Fibroblast of gingiva (primary cell): ENCODE measurements around the gene SYK.

Source experiments
- DNase-seq: peaks from one replicate; pipeline ENCODE4 v3.0.0-alpha.2; 2011; ENCODE audit warnings: low read depth

Gene SYK

DNA sequence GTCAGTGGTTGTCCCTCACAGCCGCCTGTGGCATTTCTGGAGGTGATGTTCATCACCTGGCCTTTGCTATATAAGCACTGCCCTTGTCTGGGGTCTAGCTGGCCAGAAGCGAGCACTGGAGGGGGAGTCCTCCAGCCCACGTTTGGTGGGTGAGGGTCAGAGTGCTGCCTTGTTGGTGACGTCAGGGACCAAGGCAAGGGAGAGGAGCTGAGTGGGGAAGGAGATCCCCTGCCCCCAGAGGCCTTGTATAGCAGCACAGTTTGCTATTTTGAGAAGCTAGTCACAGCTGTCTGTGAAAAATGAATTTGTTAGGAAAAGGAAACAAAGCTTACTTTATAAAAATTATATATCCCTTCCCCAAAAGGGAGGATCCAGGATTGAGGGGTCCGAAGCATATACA, 49.8 kb downstream of the SYK start:
- DNase-seq, result no peak

DNA sequence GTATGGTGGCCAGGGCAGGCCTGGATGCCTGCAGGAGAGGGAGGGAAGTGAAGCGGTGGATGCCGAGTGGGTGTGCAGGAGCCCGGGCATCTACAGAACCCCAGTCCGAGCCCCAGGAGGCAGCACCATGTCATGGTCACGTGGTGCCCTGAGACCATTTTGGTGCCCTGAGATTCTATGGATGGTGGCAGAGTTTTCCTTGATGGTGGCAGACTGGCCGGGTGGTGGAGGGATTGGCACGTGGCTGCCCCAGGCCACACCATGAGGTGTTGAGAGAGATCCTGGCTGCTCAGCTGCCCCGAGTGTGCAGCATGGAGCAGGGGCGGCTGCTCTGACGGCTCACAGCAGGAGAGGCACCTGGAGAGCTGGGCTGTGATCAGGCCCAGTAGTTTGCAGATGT, 52.3 kb downstream of the SYK start:
- DNase-seq, result no peak

GRCh38 chr9:90854637-90855175, 53.1 kb downstream of the SYK start:
- DNase-seq, result no peak

DNA sequence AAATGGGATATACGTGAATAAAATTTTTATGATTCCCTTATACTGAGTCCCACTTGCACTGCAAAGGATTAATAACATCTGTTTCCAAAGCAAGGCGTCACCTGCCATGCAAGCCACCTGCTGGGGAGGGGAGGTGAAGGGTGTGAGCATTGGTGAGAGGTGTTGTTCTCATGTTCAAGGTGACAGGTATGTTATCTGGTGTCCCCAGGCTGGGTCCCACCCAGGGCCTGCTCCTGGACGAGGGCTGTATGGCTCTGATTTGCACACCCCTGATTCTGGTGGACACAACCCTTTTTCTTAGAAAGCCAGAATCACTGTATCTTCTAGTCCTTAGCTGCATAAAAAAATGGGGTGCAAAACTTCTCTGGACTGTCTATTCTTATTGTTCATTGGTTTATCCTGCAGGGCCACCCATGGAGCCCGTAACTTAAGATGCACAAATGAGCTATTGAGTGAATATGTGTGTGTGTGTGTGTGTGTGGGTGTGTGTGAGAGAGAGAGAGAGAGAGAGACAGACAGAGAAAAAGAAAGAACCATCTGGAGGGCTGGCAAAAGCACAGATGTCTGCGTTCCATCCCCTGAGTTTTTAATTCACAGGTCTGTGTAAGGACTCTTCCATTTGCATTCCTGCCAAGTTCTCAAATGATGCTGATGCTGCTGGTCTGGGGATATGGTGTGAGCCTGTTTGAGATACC, 53.7 kb downstream of the SYK start:
- no peak for DNase-seq

GRCh38 chr9:90857091-90857490, 55.5 kb downstream of the SYK start:
- DNase-seq, result no peak

GRCh38 chr9:90857855-90858254, 56.2 kb downstream of the SYK start:
- no peak for DNase-seq

- no peak for DNase-seq
Observed at GRCh38 chr9:90858457-90858901, 56.9 kb downstream of the SYK start.

DNA sequence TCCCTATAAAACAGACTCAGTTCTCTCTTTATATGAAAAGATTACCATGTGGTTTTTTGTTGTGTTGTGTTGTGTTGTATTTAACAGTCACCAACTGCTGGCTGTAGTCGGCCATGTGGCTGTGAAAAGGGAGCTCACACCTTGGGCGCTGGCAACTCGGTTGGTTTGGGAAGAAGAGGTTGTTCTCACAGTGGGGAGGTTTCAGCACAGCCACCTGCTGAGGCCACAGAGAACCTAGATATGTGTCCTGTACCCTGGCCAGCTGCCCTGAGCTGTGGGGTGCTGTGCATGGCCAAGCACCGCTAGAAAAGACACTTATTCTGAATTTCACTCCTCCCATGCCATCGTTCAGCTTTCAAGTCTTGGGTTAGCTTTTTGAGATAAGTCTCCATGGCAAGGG, 58.8 kb downstream of the SYK start:
- DNase-seq, result no peak

DNA sequence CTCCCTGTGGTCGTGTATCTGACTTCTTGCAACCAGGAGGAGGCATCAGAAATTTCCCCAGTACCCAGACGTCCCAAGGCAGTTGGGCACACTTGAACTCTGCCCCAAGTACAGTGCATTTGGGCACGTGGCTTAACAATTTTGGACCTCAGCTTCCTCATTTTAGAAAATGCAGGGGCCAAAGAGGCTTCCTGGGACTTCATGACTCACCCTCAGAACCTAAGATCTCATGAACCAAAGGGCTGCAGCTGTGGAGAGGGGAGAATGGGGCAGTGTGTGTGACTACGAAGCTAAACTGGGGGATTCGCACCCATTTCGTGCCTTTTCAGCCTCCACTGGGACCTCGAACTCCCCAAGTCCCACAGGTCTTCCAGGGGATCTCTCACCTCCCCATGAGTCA, 59.2 kb downstream of the SYK start:
- DNase-seq, result no peak

DNA sequence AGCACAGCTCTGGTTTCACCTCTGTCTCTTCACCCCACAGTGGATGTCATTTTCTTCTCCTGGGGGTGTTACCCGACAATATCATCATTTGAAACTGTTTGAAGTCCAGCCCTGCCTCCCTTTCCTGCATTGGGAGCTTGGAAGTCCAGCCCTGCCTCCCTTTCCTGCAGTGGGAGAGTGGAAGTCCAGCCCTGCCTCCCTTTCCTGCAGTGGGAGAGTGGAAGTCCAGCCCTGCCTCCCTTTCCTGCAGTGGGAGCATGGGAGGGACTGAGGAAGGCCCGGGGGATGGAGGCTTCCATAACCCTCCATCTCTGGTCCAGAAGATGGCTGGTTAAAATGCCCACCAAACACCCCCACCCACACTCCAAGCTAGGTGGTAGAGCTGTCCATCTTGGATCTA, 59.8 kb downstream of the SYK start:
- no peak for DNase-seq

DNA sequence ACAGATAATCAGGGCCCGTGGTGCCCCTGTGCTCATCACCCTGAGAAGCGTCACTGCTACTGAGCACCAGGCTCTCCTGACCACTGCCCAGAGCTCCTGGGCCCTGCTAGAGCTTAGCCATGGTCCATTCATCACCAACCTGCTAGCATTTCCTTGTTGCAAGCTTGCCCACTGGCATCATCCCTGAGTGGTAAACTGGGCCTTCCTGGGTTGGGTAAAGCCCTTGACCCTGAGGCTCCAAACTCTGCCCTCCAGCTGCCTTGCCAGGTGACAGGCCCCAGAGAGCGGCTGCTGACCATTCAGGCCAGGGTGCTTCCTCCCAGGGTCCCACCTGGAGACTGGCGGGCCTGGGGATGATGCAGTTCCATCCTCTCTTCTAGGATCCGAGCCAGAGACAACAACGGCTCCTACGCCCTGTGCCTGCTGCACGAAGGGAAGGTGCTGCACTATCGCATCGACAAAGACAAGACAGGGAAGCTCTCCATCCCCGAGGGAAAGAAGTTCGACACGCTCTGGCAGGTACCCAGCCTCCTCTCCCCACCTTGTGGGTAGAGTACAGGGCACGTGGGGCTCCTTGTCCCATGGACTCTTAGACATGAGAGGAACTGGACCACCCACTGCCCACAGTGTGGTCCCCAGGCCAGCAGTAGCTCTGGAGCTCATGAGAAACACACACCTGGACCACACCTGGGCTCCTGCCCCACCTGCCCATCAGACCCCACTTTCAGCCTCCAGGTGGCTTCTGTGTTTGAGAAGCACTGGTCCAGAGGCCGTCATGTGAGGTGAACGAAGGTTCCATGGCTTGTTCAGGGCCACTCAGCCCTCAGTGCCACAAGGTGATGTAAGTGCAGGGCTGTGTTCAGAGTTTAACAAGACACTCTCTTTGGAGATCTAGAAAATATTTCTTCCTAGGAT, 60.5 kb downstream of the SYK start:
- DNase-seq, result no peak

DNA sequence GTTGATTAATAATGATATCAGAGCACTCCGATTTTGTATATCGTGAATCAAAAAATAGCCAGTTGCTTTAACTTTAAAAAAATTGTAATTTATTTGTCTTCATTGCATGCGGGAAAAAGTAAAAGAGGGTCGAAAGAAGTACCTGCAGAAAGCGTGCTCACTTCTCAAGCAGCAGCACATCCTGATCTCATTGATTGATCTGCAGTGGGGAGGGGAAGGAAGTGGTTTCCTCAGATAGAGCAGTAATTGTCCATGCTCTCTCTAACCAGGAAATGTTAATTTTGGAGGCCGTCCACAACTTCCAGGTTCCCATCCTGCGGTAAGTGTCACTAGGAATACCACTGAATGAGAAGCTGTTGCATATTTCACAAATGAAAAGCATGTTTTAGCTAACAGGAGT, 63.2 kb downstream of the SYK start:
- no peak for DNase-seq

DNA sequence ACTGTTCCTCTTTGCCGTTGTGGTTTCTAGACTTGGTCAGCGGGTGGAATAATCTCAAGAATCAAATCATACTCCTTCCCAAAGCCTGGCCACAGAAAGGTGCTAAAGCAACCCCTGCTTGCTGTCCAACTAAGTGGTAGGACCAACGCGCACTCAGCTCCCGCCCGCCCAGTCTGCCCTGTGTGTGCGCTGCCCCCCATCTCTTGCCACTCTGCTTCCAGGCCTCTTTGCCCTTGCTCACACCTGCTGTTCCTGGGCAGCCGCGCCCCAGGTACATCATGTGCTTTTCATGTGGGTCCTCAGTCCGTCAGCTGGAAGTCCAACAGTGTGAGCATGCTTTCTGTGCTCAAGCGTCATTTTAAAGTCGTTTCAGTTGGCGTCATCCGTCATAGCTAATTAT, 65.5 kb downstream of the SYK start:
- no peak for DNase-seq

- DNase-seq, result no peak
Observed at GRCh38 chr9:90868555-90868954, 66.9 kb downstream of the SYK start.

- no peak for DNase-seq
Observed at GRCh38 chr9:90869361-90869760, 67.7 kb downstream of the SYK start.

- peak; percentile 10 for DNase-seq
Observed at GRCh38 chr9:90870621-90871326, 69.2 kb downstream of the SYK start.

GRCh38 chr9:90871327-90871935, 69.8 kb downstream of the SYK start:
- DNase-seq, result no peak

DNA sequence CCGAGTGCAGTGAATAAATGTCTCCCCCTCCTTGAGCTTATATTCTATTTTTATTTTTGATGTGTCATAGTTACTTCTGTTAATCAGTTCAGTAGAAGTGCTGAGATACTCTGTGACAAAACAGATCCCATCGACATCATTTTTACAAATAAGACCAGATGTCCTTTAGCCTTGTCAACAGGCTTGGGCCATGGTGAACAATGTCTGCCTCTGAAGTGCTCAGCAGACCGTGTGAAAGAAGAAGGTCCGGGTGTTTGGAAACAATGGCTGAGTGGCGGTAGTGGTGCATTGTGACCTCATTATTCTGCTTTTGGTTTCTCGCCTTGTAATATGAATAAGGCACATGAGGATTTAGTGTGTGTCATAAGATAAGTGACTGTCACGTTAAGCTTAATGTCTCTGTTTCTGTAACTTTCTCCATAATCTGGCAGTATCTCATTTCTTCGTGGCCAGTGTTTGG, 71.2 kb downstream of the SYK start:
- no peak for DNase-seq

DNA sequence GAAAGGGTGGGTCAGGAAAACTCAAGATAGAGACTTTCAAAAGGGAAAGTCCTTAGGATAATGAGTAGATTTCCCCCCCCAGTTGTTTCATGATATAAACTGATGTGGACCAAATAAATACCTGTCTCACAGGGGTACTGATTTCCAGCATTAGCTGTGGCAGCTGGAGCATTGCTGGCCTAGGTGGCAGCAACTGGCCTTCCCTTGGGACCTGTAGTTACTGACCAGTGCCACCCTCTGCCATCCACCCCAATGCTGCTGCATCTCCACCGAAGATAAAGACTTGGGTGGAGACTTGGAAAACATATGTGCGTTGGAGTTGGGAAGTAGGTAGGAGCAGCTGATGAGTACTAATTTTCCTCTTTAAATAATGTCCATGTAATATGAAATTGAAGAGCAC, 71.8 kb downstream of the SYK start:
- DNase-seq, result no peak

- DNase-seq, result no peak
Observed at GRCh38 chr9:90874194-90874593, 72.6 kb downstream of the SYK start.

GRCh38 chr9:90878562-90878961, 76.9 kb downstream of the SYK start:
- DNase-seq, result no peak

GRCh38 chr9:90880066-90880465, 78.4 kb downstream of the SYK start:
- DNase-seq, result no peak
